Measurements from ENCODE around the gene STEAP3. TPM values are rescaled to one million over a fixed set of nuclear protein-coding genes. Genes with fewer than 3 reads are reported as not detected.

Gene STEAP3
- total RNA-seq, 1 experiment from 2014 or later, result 24.0 TPM

- ATAC-seq, result no peak
- POLR2A ChIA-PET, result no interaction called here
- Mint-ChIP-seq H3K9me3 (peaks cover 4% of the 10 kb centered on the region), H3K27me3 (ENCODE audit: low read depth) (no peaks in the 10 kb centered on the region), H3K4me1 (peaks cover 20% of the 10 kb centered on the region), H3K36me3 (peaks cover 4% of the 10 kb centered on the region), H3K4me3 (no peak overlapping the region), H3K27ac (no peak overlapping the region)
- no peak for DNase-seq (ENCODE audit: low spot score)
- CTCF ChIA-PET, result interaction anchor here (1.2 to 2.6 kb wide), 5 partner anchors 19 to 240 kb away, joined by 3 to 13 read pairs (median 4); no protein-coding TSS in a partner anchor
- TF ChIP-seq ELF4 (CRISPR knock-in tag; IDR thresholded peaks at IDR 0.05; ENCODE audit: low read depth), result no peak
- TF ChIP-seq SMAD3 (CRISPR knock-in tag; IDR thresholded peaks at IDR 0.05; ENCODE audit: borderline replicate concordance), result no peak
- no peak for TF ChIP-seq ZNF138 (CRISPR knock-in tag; conservative IDR thresholded peaks at IDR 0.05)
- TF ChIP-seq NR3C1 (CRISPR knock-in tag; conservative IDR thresholded peaks at IDR 0.05; ENCODE audit: low read depth), result no peak
- no peak for TF ChIP-seq USF2 (CRISPR knock-in tag; IDR thresholded peaks at IDR 0.05)
- no peak for TF ChIP-seq ZNF416 (CRISPR knock-in tag; IDR thresholded peaks at IDR 0.05)
- no peak for TF ChIP-seq GRHL2 (CRISPR knock-in tag; IDR thresholded peaks at IDR 0.05; ENCODE audit: insufficient replicate concordance, severe bottlenecking)
- TF ChIP-seq IRF1 (CRISPR knock-in tag; IDR thresholded peaks at IDR 0.05), result no peak
- no peak for TF ChIP-seq E2F5 (CRISPR knock-in tag; IDR thresholded peaks at IDR 0.05)
- TF ChIP-seq ZNF396 (CRISPR knock-in tag; IDR thresholded peaks at IDR 0.05; ENCODE audit: borderline replicate concordance), result no peak
Observed at GRCh38 chr2:119266091-119266589, 42.5 kb downstream of the STEAP3 start.

GRCh38 chr2:119267604-119268003 lies 44.0 kb downstream of the STEAP3 start:
- peak overlapping the region; percentile 5; the same call in 1 of the 2 replicates for H3K27ac Mint-ChIP-seq
- POLR2A ChIA-PET, result no interaction called here
- TF ChIP-seq ARID4B (CRISPR knock-in tag; IDR thresholded peaks at IDR 0.05; ENCODE audit: borderline replicate concordance) (no peak), NR1H2 (CRISPR knock-in tag; IDR thresholded peaks at IDR 0.05) (no peak), E2F5 (CRISPR knock-in tag; IDR thresholded peaks at IDR 0.05) (no peak), ZNF219 (CRISPR knock-in tag; IDR thresholded peaks at IDR 0.05; ENCODE audit: borderline replicate concordance) (no peak), GRHL2 (CRISPR knock-in tag; IDR thresholded peaks at IDR 0.05; ENCODE audit: insufficient replicate concordance, severe bottlenecking) (no peak), ZNF425 (CRISPR knock-in tag; conservative IDR thresholded peaks at IDR 0.05) (no peak), ATF6 (CRISPR knock-in tag; IDR thresholded peaks at IDR 0.05) (no peak), NFATC4 (CRISPR knock-in tag; IDR thresholded peaks at IDR 0.05) (no peak), SOX15 (CRISPR knock-in tag; IDR thresholded peaks at IDR 0.05) (no peak), GTF2I (CRISPR knock-in tag; conservative IDR thresholded peaks at IDR 0.05) (no peak)
- no peaks in the 10 kb centered on the region for H3K27me3 Mint-ChIP-seq (ENCODE audit: low read depth)
- no peak overlapping the region for H3K4me3 Mint-ChIP-seq
- H3K36me3 Mint-ChIP-seq, result peaks cover 4% of the 10 kb centered on the region
- H3K9me3 Mint-ChIP-seq, result peaks cover 11% of the 10 kb centered on the region
- DNase-seq (ENCODE audit: low spot score) (no peak), ATAC-seq (no peak)
- peaks cover 20% of the 10 kb centered on the region for H3K4me1 Mint-ChIP-seq
- CTCF ChIA-PET, result interaction anchor here (1.0 kb wide), 1 partner anchor 386 kb away, joined by 3 read pairs; no protein-coding TSS in a partner anchor
